ENCODE measurements around the gene FMN1.
"Not testable (repeated sequence)": the region's sequence is repeated elsewhere in the genome, so short reads cannot be mapped to it uniquely, and the experiment has no call there.

Gene FMN1

DNA sequence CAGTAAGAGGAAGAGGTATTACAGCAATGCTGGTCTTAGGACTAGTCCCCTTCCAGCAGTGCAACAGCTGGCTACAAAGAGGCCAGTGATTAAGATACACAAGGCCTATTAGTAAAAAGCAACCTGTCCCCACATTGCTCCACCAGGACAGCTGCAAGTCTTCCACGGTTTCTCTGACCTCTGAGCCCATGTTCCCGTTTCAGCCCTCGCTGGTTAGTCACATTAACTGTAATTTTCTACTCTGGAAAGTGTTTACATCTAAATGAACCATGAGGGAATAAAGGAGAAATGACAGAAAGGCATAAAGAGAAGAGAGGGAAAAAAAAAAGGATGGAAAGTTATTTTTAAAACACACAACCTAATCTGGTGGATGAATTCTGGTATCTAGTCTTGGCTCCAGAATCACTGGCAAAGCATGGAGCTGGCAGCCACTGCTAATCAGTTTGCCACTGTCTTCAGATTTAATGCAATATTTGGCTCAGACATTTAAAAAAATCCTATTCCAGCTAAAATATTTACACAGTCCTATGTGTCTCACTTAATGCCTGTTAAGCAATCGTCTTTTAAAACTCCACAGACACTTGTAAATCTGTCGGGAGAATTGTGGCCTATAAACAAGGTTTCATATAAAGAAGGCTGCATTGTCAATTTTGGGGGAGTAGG, 321.8 kb downstream of the FMN1 start:
- DNase-seq: peak; percentile 61

DNA sequence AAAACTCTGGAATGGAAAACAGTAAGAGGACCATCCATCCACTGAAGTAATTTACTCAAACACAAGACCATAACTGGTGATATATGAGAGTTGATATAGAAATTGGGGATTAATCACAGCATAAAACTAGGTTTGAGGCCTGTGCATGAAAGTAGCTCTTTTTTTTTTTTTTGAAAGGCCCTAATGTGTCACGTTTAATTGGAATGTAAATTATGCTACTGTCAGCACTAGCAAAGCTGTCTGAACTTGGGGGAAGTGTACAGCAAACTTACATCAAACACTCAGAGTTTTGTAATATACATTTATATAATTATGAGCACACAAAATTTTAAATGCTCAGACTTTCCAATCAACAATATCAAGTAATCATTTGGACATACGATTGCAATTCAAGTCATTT, 322.6 kb downstream of the FMN1 start:
- DNase-seq: no peak

DNA sequence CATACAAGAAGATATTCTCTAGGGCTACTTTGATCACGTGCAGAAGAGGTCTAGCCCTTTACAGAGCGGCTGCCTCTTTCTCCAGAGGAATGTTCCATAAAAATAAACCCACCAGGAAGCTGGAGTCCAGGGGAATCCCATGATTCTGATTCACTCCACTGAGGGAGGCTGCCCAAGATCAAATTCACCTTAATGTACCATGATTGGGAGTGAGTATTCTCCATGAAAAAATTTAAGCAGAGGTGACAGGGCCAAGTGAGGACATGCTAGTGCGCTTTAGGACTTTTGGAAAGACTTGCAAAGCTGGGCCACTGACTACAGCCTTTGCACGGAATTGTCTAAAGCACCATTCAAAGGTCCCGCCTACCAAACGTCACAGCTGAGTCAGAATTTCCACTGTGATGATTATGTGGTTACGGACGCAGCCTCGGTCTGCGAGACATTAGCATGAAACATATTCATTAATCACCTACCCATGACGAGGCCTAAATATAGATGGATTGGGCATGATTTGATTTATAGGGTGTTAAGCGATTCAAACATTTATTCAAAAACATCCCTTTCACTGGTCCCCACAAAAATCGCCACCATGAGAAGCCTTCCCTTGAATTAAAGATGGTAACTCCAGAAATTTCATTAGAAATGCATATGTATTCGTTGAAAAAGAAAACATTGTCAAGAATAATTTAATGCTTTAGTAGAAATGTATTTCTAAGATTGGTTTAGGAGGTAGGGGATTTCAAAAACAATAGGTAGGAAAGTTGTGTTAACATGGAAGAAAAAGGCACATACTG, 324.1 kb downstream of the FMN1 start:
- no peak for DNase-seq

DNA sequence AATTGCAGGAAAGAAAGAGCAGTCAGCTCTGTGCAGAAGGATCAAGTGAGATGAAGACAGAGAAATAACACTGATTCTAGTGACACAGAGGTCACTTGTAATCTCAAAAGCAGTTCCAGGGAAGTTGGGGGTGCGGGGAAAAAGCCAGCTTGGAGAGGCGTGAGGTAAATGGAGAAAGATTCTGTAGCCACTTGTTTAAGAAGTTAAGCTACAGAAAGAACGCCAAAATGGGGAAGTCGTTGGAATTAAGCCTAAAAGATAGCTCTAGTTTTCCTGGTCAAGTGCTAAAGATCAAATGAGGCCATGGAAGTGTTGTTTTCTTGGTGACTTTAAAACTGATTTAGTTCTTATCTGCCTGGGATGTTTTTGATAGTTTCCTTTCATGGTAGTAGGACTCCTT, 324.7 kb downstream of the FMN1 start:
- DNase-seq: no peak

DNA sequence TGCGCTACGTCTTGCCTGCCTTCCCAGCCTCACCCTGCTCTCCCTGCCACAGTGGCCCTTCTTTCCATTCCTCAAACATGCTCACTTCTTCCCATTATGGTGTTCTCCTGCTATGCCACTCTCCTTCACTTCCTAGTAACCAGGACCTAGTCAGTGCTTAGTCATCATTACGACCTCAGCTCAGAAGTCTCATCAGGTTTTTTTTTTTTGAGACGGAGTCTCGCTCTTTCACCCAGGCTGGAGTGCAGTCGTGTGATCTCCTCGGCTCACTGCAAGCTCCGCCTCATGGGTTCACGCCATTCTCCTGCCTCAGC, 327.2 kb downstream of the FMN1 start:
- no peak for DNase-seq

DNA sequence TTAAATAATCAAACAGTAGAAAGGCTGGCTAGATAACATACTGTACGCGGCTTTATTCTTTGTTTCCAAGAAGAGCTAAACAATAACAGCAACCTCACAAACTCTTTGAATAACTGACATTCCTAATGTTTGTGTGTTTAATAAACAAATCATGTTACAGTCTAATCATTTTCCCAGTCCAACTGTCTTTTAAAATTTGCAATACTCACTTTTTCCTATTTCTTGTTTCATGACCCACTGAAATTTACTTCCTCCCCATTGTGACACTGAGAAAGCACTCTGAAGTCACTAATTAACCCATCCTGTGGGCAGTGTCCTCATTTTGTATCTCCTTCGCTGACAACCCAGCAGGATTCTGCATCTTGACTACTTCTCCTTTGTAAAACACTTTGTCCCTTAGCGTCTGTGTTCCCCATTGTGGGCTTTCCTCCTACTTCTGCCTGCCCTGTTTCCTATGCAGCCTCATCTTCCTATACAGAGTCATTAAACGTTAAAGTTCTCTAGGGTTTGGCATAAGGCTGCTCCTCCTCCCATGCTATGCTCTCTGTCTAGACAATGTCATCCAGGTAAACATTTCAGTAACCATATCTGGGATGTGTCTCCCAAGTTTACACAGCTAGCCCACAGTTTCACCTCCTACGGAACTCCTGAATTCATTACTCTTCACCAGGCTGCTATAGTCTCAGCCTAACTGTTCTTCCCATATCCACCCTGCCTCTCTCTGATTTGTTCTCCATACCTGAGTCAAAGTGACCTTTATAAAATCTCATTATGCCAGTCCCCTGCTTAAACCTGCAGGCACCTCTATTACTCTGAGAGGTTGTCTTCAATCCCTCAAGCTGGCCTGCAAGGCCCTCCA, 327.8 kb downstream of the FMN1 start:
- no peak for DNase-seq

DNA sequence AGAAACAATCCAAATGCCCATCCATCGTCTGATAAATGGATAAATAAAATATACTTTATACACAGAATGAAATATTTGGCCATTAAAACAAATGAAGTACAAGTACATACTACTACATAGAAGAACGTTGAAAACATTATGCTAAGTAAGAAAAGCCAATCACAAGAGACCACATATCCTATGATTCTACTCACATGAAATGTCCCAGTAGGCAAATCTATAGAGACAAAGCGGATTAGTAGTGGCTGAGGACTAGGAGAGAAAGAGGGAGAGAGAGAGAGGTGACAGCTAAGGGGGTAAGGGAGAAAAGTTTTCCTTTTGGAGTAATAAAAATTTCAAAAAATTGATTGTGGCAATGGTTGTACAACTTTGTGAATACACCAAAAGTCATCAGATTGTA, 329.7 kb downstream of the FMN1 start:
- no peak for DNase-seq

DNA sequence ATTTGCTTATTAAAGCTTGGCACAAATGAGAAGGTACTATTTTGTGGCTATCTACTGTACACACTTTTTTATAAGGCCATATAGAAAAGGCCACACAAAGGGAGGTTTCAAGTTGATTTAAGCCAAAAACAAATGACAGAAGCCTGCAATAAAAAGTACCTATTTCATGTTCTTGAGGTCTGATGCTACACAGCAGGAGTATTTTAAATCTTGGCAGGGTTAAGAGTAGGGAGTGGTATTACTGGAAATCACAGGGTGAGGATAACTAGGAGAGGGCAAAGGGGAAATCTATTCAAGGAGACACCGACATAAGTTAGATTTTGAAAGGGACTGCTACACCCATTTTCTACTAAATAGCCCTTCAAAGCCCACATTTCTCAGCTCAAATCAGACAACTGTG, 330.5 kb downstream of the FMN1 start:
- no peak for DNase-seq

DNA sequence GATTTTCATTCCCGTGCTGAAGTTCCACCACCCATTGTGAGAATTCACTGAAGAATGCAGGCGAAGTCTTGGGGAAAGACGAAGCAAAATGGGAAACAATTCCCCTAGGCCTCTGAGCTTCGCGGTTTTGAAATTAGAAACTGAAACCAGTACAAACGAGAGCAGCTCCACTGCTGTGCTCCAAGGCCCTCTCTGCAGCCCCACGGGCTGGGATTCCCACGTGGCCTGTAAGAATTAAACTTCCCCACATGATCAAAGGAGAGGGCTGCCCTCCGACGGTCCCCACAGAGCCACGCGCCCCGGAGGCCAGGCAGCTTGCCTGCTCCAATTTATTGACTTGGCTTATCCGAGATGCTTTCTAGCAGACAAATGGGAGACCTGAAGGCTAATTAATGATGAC, 332.8 kb downstream of the FMN1 start:
- peak; percentile 50 for DNase-seq

DNA sequence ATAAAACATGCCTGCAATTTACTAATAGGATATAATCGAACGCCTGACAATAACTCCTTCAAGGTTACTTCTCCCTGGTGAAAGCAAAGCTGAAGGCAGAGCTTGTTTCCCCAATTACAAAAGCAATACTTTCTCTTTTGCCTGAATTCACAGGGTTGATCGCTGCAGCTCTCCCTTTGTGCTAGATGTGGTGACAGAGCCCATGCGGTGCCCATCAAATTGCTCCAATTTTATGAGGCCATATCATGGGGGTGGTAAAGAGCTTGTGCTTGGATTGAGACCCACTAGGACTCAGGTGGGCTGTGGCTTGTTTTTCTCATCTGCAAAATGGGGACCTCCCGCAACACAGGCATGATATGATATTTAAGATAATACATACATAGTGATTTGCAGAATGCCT, 333.3 kb downstream of the FMN1 start:
- no peak for DNase-seq

DNA sequence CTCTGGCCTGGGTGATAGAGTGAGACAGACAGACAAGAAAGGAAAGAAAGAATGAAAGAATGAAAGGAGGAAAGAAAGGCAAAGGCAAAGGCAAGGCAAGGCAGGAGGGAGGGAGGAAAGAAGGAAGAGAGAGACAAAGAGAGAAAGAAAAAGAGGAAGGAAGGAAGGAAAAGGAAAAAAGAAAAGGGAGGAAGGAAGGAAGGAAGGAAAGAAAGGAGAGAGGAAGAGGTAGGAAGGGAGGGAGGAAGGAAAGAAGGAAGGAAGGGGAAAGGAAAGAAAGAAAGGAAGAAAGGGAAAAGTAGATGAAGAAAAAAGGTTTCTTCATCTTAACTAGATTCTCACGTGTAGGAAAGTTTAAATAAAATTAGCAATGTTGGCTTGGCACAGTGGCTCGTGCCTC, 334.5 kb downstream of the FMN1 start:
- DNase-seq: no peak

DNA sequence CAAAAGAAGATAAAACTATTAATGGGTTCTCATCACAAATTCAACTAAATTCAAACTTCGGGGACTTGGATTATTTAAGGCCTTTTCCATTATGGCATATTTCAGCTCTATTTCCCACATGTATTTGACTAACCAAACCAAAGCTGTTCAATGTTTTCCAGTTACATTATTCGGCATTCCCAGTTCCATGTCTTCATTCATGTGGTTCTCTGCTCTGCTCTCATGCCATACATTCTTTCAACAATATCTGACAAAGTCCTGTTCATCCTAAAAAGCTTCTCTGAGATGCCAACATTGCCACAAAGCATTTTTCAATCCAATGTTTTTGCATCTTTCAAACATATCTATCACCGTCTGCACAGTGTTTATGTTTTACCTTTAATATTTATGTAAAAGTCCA, 335.3 kb downstream of the FMN1 start:
- DNase-seq: no peak

DNA sequence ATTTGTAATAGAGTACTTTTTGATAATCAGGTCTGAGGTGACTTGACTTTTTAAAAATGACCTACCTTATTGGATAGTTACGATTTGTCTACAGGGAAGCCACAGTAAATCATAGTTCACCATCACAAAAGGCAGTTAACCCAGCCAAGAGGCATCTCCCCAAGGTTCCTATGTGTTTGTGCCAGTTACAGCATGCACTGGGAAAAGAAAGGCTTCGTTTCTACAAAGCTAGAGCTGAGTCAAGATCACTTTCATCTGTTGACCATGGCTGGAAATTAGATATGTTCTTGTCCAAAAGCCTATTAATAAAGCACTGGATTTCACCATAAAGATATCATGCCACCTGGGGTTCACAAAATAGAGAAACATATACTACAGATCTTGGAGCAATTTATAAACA, 336.8 kb downstream of the FMN1 start:
- DNase-seq: no peak

DNA sequence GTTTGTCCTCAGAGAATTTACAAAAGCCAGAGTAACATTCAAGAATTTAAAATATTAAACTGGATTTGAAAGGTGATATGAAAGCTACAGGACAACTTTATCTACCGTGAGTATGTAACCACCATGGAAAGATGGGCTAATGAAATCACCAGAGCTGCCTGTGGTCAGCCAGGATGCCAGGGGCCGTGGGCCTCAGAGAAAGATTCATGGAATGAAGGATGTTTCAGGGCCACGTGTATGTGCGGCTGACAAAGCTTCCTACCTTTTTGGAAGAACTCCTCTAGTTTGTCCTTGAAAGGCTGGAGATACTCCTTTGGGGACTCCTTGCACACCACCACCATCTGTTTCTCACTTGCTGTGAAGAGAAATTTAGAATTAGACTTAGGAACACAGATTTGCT, 337.8 kb downstream of the FMN1 start:
- DNase-seq: no peak

DNA sequence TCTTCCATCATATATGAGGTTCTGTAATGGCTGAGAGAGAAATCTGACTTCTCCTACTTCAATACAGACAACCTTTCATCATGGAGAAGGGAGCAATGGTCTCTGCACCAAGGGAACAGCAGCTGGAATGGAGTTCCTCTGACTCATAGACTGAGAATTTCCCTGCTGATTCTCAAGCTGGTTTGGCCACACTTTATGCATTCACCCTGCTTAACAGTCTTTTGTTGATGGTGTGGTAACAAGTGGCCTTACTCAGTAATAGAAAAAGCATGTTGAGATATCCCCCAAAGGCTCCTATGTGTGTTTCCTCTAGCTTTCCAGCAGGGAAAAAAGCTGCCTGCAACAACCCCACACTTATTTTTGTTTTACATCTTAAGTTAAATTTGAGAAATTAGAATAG, 338.6 kb downstream of the FMN1 start:
- no peak for DNase-seq

DNA sequence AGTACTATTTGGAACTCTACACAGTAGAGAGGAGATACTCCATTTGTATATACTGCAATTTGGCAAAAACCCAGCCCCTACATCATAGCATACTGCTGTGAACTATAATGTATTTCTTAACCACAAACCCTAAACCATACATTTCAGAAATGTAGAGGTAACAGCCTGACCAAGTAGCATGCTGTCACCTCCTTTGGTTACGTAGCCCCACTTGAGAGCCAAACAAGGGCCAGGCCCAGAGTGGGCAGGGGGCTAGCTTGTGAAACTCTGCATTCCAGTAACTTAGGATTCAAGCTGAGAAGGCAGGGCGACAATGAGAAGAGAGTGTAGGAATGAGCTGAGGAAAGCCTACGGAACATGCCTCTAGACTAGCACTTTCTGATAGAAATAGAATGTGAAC, 340.9 kb downstream of the FMN1 start:
- no peak for DNase-seq

DNA sequence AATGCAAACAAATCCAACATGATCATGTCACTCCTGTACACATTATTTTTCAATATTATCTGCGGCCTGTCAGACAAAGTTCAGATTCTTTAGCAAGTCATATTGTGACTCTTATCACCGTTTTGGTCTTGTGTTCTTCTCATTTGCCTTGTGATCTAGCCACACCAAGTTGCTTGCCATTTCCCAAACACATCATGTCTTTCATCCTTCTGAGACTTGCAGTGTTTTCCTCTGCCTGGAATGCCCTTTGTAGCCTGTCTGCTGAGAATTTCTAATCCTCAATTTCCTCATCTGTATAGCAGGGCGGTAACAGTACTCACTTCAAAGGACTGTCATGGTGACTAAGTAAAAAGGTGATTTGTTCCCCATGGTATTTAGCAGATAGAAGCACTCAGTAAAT, 341.7 kb downstream of the FMN1 start:
- no peak for DNase-seq

DNA sequence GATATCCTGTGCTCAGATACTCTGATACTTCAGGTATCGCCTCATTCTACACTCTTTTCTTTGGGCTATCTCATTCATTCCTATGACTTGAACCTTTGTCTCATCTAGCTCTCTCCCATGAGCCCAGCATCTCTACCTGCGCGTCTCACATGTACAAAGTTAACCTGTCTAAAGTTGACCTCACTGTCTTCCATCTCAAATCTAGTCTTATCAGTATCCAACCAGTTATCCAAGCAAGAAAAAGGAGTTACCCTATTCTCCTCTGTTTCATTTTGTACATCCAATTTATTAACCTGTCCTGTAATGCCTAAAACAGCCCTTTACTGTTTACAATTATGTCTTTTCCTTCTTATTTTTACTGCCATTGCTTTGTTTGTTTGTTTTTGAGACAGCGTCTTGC, 342.5 kb downstream of the FMN1 start:
- no peak for DNase-seq

DNA sequence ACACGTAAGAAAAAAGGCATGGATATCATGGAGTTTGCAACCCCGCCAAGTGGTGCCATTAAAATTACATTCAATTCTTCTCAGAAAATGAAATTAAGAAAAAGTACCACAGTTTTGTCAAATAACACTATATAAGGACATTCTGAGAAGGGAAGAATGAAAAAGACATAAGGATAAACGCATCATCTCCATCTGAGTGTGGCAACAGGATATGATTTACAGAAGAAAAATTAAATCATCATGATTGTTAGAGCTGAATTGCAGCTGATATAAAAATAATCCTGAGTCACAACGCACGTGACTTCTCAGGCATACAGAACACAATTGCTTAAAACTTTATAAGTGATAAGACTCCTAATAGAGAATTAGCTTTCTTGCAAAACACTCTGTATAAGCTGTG, 342.9 kb downstream of the FMN1 start:
- DNase-seq: no peak

DNA sequence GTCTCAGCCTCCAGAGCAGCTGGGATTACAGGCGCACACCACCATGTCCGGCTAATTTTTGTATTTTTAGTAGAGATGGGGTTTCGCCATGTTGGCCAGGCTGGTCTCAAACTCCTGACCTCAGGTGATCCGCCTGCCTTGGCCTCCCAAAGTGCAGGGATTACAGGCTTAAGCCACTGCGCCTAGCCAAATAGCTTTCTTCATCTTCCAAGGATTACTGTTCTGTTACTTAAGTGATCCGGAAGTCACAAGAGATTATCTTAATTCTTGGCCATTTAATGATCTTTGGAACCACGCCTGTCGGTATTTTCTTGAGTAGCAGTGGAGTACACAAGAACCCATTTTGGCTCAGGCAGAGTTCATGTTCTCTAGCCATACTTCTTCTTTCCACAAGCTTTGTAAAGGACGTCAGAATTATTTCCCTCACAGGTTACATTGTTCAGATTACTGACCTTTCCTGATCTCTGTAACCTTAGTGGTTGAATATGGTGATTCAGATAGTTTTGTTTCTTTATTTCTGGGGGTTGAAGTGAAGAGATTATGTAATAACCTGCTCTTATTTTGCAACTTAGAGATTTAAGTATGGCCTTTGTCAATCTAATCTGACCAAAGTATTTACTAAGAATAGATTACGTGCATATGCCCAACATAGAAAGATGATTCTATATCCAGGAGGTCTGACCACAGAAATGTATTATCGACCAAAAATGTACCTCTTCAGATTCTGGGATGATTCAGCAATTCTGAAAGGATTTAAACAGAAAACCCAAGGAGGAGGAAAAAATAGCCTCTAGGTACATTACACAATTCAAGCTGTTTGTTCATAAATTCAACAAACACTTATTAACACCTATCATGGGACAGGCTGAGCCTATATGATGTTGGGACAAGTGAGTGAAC, 344.5 kb downstream of the FMN1 start:
- no peak for DNase-seq

DNA sequence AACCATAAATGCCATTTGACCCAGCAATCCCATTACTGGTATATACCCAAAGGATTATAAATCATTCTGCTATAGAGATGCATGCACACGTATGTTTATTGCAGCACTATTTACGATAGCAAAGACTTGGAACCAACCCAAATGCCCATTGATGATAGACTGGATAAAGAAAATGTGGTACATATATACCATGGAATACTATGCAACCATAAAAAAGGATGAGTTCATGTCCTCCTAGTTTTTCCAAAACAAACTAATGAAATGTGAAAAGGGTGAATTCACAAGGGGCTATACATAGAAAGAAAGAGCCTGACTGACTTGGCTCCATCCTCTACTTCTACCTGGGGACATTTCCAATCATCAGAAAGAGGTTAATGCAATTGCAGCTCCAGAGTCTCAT, 347.8 kb downstream of the FMN1 start:
- DNase-seq: not testable (repeated sequence)

DNA sequence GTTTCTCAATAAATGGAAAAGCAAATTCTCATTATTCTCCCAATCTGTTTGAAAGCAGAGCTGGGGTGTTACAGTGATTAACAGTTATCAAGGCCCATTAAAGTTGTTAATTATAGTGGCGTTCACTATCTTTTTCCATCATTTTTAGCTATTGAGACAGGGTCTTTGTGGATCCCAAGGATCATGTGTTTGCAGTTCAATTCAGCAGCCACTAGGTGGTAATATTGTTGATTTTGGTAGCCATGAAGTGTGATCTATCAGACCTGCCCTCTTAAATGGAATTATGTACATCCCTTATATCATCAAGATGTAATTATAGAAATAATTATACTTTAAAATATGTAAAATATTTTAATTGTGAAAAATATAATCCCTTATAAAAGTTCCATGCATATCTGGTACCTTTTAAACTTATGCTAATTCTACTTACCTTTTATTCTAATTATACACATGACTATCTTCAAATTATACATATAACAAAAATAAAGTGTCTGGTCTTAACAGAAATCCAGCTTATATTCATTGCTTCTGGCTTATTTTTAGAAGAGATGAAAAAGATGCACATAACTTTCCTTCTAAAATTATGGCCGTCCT, 350.3 kb downstream of the FMN1 start:
- DNase-seq: no peak

All from right hindlimb (tissue), 1 donor.